Thyroid gland (tissue), 4 donors: ENCODE results near the gene CSF2RB.

Source experiments
- POLR2A ChIP-seq, 2 donors: fragments of 450-650 bp; IDR thresholded peaks; one replicate each; pipeline ENCODE4 v1.6.1; 2017; ENCODE audit warnings: antibody characterized with exemption in 2 of 2, mild to moderate bottlenecking in 2 of 2, moderate library complexity in 1 of 2
- TF ChIP-seq, protein P1 (sequence below), 6 experiments: fragments of 200-600 bp in 3 of 6; fragments of 450-650 bp in 3 of 6; sonication (generic) in 3 of 6; IDR thresholded peaks; one replicate each; pipeline ENCODE4 v1.5.1; 2016 to 2019; ENCODE audit warnings: antibody characterized with exemption in 6 of 6, mild to moderate bottlenecking in 2 of 6, inconsistent platforms in 1 of 6, moderate library complexity in 1 of 6

DNA sequence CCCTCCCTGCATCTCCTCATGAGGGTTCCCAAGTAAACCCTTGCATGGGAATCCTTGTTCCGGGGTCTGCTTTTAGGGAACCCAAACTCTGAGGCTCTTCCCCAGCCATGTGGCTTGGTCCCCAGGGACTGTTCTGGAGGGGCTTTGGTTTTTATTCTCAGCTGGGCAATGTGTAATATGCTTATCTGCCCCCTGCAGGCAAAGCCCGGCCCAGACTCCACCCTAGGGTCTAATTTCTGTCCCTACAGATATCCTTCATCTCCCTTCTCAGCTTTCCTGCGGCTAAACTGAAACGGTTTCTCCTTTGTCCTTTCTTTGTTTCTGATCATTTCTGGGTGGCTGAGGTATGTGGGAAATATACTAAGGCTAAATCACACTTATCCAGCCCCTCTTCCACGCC, 68.7 kb downstream of the CSF2RB start:
- no peak for TF ChIP-seq POLR2A (IDR thresholded peaks at IDR 0.05)
- TF ChIP-seq, protein P1, sequence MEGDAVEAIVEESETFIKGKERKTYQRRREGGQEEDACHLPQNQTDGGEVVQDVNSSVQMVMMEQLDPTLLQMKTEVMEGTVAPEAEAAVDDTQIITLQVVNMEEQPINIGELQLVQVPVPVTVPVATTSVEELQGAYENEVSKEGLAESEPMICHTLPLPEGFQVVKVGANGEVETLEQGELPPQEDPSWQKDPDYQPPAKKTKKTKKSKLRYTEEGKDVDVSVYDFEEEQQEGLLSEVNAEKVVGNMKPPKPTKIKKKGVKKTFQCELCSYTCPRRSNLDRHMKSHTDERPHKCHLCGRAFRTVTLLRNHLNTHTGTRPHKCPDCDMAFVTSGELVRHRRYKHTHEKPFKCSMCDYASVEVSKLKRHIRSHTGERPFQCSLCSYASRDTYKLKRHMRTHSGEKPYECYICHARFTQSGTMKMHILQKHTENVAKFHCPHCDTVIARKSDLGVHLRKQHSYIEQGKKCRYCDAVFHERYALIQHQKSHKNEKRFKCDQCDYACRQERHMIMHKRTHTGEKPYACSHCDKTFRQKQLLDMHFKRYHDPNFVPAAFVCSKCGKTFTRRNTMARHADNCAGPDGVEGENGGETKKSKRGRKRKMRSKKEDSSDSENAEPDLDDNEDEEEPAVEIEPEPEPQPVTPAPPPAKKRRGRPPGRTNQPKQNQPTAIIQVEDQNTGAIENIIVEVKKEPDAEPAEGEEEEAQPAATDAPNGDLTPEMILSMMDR (IDR thresholded peaks at IDR 0.05) = no peak
